GM18526 (cell line): ENCODE measurements around the gene KCNJ14.

Experiments
- POLR2A ChIP-seq: IDR thresholded peaks from 3 replicates; pipeline ENCODE4 v1.6.1; 2011; ENCODE audit not compliant: insufficient read length; ENCODE audit errors: extremely low read depth

The KCNJ14 gene

GRCh38 chr19:48442116-48443035 is 13.0 kb upstream of the KCNJ14 start:
- TF ChIP-seq POLR2A = no peak

GRCh38 chr19:48443256-48443655 is 12.1 kb upstream of the KCNJ14 start:
- no peak for TF ChIP-seq POLR2A

GRCh38 chr19:48443731-48444128 is 11.6 kb upstream of the KCNJ14 start:
- TF ChIP-seq POLR2A = no peak

- TF ChIP-seq POLR2A = no peak
Measured at GRCh38 chr19:48444129-48444935, 11.0 kb upstream of the KCNJ14 start.

- no peak for TF ChIP-seq POLR2A
Measured at GRCh38 chr19:48444936-48445200, 10.5 kb upstream of the KCNJ14 start.

- no peak for TF ChIP-seq POLR2A
Measured at GRCh38 chr19:48445256-48445605, 10.1 kb upstream of the KCNJ14 start.

GRCh38 chr19:48445606-48446481 is 9.5 kb upstream of the KCNJ14 start, which contains the start of gene GRWD1:
GRWD1 (plus strand) TSS chr19:48445983; CDS start chr19:48446006, 23 bp downstream.
- TF ChIP-seq POLR2A = peak; percentile 74

- TF ChIP-seq POLR2A = no peak
Measured at GRCh38 chr19:48446579-48446978, 8.8 kb upstream of the KCNJ14 start.

- TF ChIP-seq POLR2A = no peak
Measured at GRCh38 chr19:48448563-48448962, 6.8 kb upstream of the KCNJ14 start.

GRCh38 chr19:48450441-48450840 is 4.9 kb upstream of the KCNJ14 start:
- TF ChIP-seq POLR2A = no peak

GRCh38 chr19:48450863-48451262 is 4.5 kb upstream of the KCNJ14 start:
- no peak for TF ChIP-seq POLR2A

- no peak for TF ChIP-seq POLR2A
Measured at GRCh38 chr19:48451624-48452023, 3.8 kb upstream of the KCNJ14 start.

- TF ChIP-seq POLR2A = no peak
Measured at GRCh38 chr19:48452289-48453190, 2.8 kb upstream of the KCNJ14 start.

GRCh38 chr19:48454150-48454730 is 1.1 kb upstream of the KCNJ14 start:
- TF ChIP-seq POLR2A = no peak
